Esophagus squamous epithelium (tissue), 5 donors: ENCODE measurements around the gene ARSA. TPM values are rescaled to one million over a fixed set of nuclear protein-coding genes. Genes with fewer than 3 reads are reported as not detected.

ENCODE experiments used
- DNase-seq: peaks from one replicate; lab custom pipeline; 2025; lab: John Stamatoyannopoulos, UW
- H3K27ac ChIP-seq, 4 donors: fragments of 200-600 bp; sonication (generic); one replicate each; pipeline ENCODE4 v1.5.1; 2016 to 2019; ENCODE audit warnings: mild to moderate bottlenecking in 1 of 4
- H3K27me3 ChIP-seq, 4 donors: fragments of 200-600 bp; sonication (generic); 1 replicate in 3 of 4; 2 replicates in 1 of 4; pipeline versions ENCODE4 v1.5.1 to v1.6.0; 2017 to 2021; ENCODE audit warnings: antibody characterized with exemption in 1 of 4
- H3K36me3 ChIP-seq, 3 donors: fragments of 200-600 bp; sonication (generic); one replicate each; pipeline ENCODE4 v1.5.1; 2016 to 2019
- H3K4me1 ChIP-seq, 3 donors: fragments of 200-600 bp; sonication (generic); one replicate each; pipeline ENCODE4 v1.5.1; 2017 to 2019
- H3K4me3 ChIP-seq, 4 donors: fragments of 200-600 bp; sonication (generic); 1 replicate in 3 of 4; 2 replicates in 1 of 4; pipeline ENCODE4 v1.5.1; 2016 to 2019; ENCODE audit warnings: mild to moderate bottlenecking in 2 of 4, moderate library complexity in 1 of 4
- H3K9me3 ChIP-seq, 3 donors: fragments of 200-600 bp; sonication (generic); one replicate each; pipeline ENCODE4 v1.5.1; 2016 to 2019
- POLR2A ChIP-seq, 4 donors: fragments of 450-650 bp; IDR thresholded peaks; one replicate each; pipeline ENCODE4 v1.6.1; 2017; ENCODE audit warnings: antibody characterized with exemption in 4 of 4, mild to moderate bottlenecking in 4 of 4, moderate library complexity in 3 of 4
- whole genome bisulfite sequencing, 2 donors: methylation state at CpG; one replicate each; pipeline ENCODE4 v1.1.5; 2018; 5-methylcytosine and 5-hydroxymethylcytosine counted together
- intact Hi-C: fragments of 100-400 bp; cut with DNase I; formaldehyde crosslinking; loops from one replicate; pipeline ENCODE4 v1.15.0; 2022
- total RNA-seq, 4 donors: library from RNA; depleted of rRNA; stranded (reverse); fragments of >200 nt; gene quantifications; one replicate each; pipeline ENCODE4 v1.1.0, GENCODE V29; 2016
- TF ChIP-seq, protein P1 (sequence below), 6 experiments: fragments of 450-650 bp in 4 of 6; fragments of 200-600 bp in 2 of 6; sonication (generic) in 2 of 6; IDR thresholded peaks; one replicate each; pipeline ENCODE4 v1.5.1; 2016 to 2019; ENCODE audit warnings: antibody characterized with exemption in 6 of 6, mild to moderate bottlenecking in 4 of 6, moderate library complexity in 4 of 6
- donor health status: DM: yes; HTN: yes; CAD: no.

The ARSA gene
- total RNA-seq, 4 donors from 2014 or later, result 18.7 to 47.0 (median 28.6) TPM

- no peak overlapping the region for H3K4me3 ChIP-seq
- TF ChIP-seq, protein P1, sequence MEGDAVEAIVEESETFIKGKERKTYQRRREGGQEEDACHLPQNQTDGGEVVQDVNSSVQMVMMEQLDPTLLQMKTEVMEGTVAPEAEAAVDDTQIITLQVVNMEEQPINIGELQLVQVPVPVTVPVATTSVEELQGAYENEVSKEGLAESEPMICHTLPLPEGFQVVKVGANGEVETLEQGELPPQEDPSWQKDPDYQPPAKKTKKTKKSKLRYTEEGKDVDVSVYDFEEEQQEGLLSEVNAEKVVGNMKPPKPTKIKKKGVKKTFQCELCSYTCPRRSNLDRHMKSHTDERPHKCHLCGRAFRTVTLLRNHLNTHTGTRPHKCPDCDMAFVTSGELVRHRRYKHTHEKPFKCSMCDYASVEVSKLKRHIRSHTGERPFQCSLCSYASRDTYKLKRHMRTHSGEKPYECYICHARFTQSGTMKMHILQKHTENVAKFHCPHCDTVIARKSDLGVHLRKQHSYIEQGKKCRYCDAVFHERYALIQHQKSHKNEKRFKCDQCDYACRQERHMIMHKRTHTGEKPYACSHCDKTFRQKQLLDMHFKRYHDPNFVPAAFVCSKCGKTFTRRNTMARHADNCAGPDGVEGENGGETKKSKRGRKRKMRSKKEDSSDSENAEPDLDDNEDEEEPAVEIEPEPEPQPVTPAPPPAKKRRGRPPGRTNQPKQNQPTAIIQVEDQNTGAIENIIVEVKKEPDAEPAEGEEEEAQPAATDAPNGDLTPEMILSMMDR (IDR thresholded peaks at IDR 0.05), result no peak
- no peak for TF ChIP-seq POLR2A (IDR thresholded peaks at IDR 0.05)
- no peaks in the 10 kb centered on the region for H3K27me3 ChIP-seq
- WGBS, 2 donors, result 88 to 92% methylated on average over 8 to 11 of the region's 11 CpGs
- no peaks in the 10 kb centered on the region for H3K4me1 ChIP-seq
- no peaks in the 10 kb centered on the region for H3K9me3 ChIP-seq
- no peaks in the 10 kb centered on the region for H3K36me3 ChIP-seq
- DNase-seq, result no peak
- H3K27ac ChIP-seq, result no peak overlapping the region
- intact Hi-C loops, result no loop called here
Measured at GRCh38 chr22:50635591-50635990, 7.6 kb upstream of the ARSA start.

DNA sequence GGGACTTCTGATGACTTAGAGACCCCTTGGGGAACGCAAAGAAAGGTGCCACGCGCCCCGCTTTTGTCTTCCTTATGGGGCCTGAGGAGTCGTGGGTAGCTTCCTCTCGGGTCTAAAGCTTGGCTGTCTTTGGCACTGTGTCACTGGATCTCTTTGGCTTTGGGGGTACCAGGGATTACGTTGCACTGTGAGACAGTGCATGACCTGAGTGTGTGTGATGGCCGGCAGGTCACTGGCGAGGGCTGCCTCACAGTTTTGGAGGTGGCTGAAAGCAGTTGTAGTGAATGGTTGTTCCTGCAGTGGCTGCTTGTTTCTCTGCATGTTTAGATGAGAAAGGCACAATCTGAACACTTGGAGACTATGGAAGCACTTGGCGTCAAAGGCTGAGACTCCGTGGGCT, 5.8 kb upstream of the ARSA start:
- H3K36me3 ChIP-seq, result no peaks in the 10 kb centered on the region
- no peak for DNase-seq
- TF ChIP-seq, protein P1 (IDR thresholded peaks at IDR 0.05), result no peak
- no peak for TF ChIP-seq POLR2A (IDR thresholded peaks at IDR 0.05)
- peaks cover under 1 to 11% (median 1%) of the 10 kb centered on the region in 3 donors for H3K4me1 ChIP-seq
- intact Hi-C loops, result no loop called here
- no peaks in the 10 kb centered on the region for H3K9me3 ChIP-seq
- no peak overlapping the region for H3K4me3 ChIP-seq
- 80 to 87% methylated on average over 7 to 11 of the region's 11 CpGs for WGBS, 2 donors
- no peaks in the 10 kb centered on the region for H3K27me3 ChIP-seq
- H3K27ac ChIP-seq, result no peak overlapping the region

DNA sequence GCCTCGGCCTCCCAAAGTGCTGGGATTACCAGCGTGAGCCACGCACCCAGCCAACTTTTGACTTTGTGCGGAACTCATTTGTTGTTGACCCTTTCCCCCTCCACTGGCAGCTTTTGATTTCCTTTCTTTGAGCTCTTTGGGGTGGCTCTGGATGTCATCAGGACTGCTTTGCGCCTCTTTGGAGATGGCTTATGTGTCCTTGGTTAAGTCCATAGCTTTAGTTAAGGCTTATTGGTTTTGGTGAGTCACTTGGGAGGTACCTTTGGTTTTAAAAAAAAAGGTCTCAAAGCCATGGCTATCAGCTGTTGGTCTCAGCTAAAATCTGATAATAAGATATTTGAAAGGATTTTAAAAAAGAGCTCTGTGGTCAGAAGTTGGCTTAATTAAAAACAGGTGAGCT, 5.1 kb upstream of the ARSA start:
- 83 to 87% methylated on average over 5 of the region's 5 CpGs for WGBS, 2 donors
- Histone ChIP-seq H3K9me3 (no peaks in the 10 kb centered on the region), H3K27me3 (no peaks in the 10 kb centered on the region), H3K36me3 (no peaks in the 10 kb centered on the region), H3K4me3 (no peak overlapping the region), H3K27ac (no peak overlapping the region), H3K4me1 (peaks cover 3 to 17% (median 5%) of the 10 kb centered on the region in 3 donors)
- intact Hi-C loops, result no loop called here
- TF ChIP-seq, protein P1 (IDR thresholded peaks at IDR 0.05), result no peak
- TF ChIP-seq POLR2A (IDR thresholded peaks at IDR 0.05), result no peak
- no peak for DNase-seq

DNA sequence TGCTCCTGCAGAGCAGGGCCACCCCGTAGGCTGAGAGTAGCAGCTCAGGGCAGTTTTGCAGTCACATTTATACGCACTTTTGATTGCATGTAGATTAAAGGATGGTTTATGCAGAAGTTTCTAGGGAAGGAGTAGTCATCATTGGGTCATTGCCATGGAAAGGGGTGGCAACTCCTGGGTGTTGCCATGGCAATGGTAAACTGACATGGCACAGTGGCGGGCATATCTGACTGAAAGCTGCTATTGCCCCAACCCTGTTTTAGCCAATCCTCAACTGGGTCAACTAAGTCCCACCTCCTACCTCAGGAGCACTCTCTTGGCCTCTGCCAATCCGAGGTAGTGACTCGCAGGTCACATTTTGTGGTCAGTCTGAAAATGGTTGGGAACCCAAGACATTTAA, 2.4 kb upstream of the ARSA start:
- intact Hi-C loops, result no loop called here
- peaks cover 0 to 11% (median 8%) of the 10 kb centered on the region in 3 donors for H3K36me3 ChIP-seq
- H3K27ac ChIP-seq, result no peak overlapping the region
- no peak for TF ChIP-seq POLR2A (IDR thresholded peaks at IDR 0.05)
- TF ChIP-seq, protein P1 (IDR thresholded peaks at IDR 0.05), result no peak
- no peak for DNase-seq
- 73 to 75% methylated on average over 5 of the region's 5 CpGs for whole genome bisulfite sequencing, 2 donors
- no peaks in the 10 kb centered on the region for H3K9me3 ChIP-seq
- H3K27me3 ChIP-seq, result no peaks in the 10 kb centered on the region
- peaks cover 15 to 33% (median 21%) of the 10 kb centered on the region in 3 donors for H3K4me1 ChIP-seq
- no peak overlapping the region for H3K4me3 ChIP-seq

- no peak for DNase-seq
- intact Hi-C loops, result no loop called here
- Histone ChIP-seq H3K27ac (peak overlapping the region; percentile 79 to 92 (median 90)), H3K9me3 (no peaks in the 10 kb centered on the region), H3K36me3 (peaks cover 4 to 24% (median 14%) of the 10 kb centered on the region in 3 donors), H3K27me3 (no peaks in the 10 kb centered on the region), H3K4me3 (peak overlapping the region; percentile 83 to 95 (median 91)), H3K4me1 (peaks cover 15 to 33% (median 21%) of the 10 kb centered on the region in 3 donors)
- 34 to 36% methylated on average over 6 to 14 of the region's 16 CpGs for WGBS, 2 donors
- TF ChIP-seq, protein P1 (IDR thresholded peaks at IDR 0.05), result no peak
- TF ChIP-seq POLR2A (IDR thresholded peaks at IDR 0.05), result no peak
Measured at GRCh38 chr22:50628543-50629134, 687 bp upstream of the ARSA start.
